Fibroblast of lung (primary cell): ENCODE results near the gene B4GALT7. TPM values are rescaled to one million over a fixed set of nuclear protein-coding genes. Genes with fewer than 3 reads are reported as not detected.

Experiments used
- DNase-seq, 2 donors: peaks; one replicate each; pipeline versions ENCODE4 v3.0.0 to v3.0.0-alpha.2; 2010; ENCODE audit warnings: low read depth in 2 of 2
- H2AFZ ChIP-seq: 2 replicates; pipeline ENCODE4 v1.5.1; 2012; ENCODE audit warnings: low read length, control low read depth, inconsistent platforms
- H3K27ac ChIP-seq: 2 replicates; pipeline ENCODE4 v1.5.1; 2011; ENCODE audit warnings: low read length, control low read depth; ENCODE audit not compliant: insufficient read depth
- H3K27me3 ChIP-seq: 2 replicates; pipeline ENCODE4 v1.5.1; 2011; ENCODE audit warnings: mild to moderate bottlenecking, low read length; ENCODE audit not compliant: control insufficient read depth, insufficient read depth
- H3K36me3 ChIP-seq: 2 replicates; pipeline ENCODE4 v1.5.1; 2011; ENCODE audit warnings: low read length; ENCODE audit not compliant: control insufficient read depth, insufficient read depth
- H3K4me1 ChIP-seq: 2 replicates; pipeline ENCODE4 v1.5.1; 2011; ENCODE audit warnings: low read length; ENCODE audit not compliant: control insufficient read depth, insufficient read depth; ENCODE audit errors: extremely low read depth
- H3K4me2 ChIP-seq: 2 replicates; pipeline ENCODE4 v1.5.1; 2011; ENCODE audit warnings: low read length, control low read depth; ENCODE audit not compliant: insufficient read depth; ENCODE audit errors: extremely low read depth
- H3K4me3 ChIP-seq, 4 experiments: fragments of 200-600 bp in 1 of 4; sonication (generic) in 1 of 4; replicated peaks in 1 of 4; 2 replicates each; pipeline ENCODE4 v1.5.1; 2011 to 2016; ENCODE audit warnings: low read length in 4 of 4, low read depth in 3 of 4, mild to moderate bottlenecking in 3 of 4, control low read depth in 2 of 4, inconsistent platforms in 1 of 4, mixed read lengths in 1 of 4; ENCODE audit not compliant: insufficient read depth in 1 of 4; ENCODE audit errors: control extremely low read depth in 1 of 4
- H3K79me2 ChIP-seq: 2 replicates; pipeline ENCODE4 v1.5.1; 2012; ENCODE audit warnings: mild to moderate bottlenecking, low read length, inconsistent platforms; ENCODE audit not compliant: control insufficient read depth, insufficient read depth
- H3K9ac ChIP-seq: 2 replicates; pipeline ENCODE4 v1.5.1; 2011; ENCODE audit warnings: mild to moderate bottlenecking, low read length, control low read depth; ENCODE audit not compliant: insufficient read depth
- H3K9me3 ChIP-seq: 2 replicates; pipeline ENCODE4 v1.5.1; 2012; ENCODE audit warnings: low read depth, low read length; ENCODE audit not compliant: control insufficient read depth, insufficient read depth
- H4K20me1 ChIP-seq: 2 replicates; pipeline ENCODE4 v1.5.1; 2011; ENCODE audit warnings: low read length; ENCODE audit not compliant: control insufficient read depth, insufficient read depth; ENCODE audit errors: extremely low read depth
- EZH2 ChIP-seq: IDR thresholded peaks from 2 replicates; pipeline ENCODE4 v1.5.1; 2012; ENCODE audit warnings: low read length, control low read depth, mild to moderate bottlenecking; ENCODE audit errors: missing control alignments
- polyA plus RNA-seq, 2 donors: library from polyadenylated mRNA; depleted of rRNA in 1 of 2; stranded (reverse) in 1 of 2; unstranded in 1 of 2; fragments of >200 nt; gene quantifications; 2 replicates each; pipeline ENCODE4 v1.2.1, GENCODE V29; 2011 to 2012; ENCODE audit warnings: missing spikeins in 1 of 2
- total RNA-seq: library from RNA; depleted of rRNA; stranded (reverse); fragments of >200 nt; gene quantifications from 2 replicates; pipeline ENCODE4 v1.2.1, GENCODE V29; 2014
- TF ChIP-seq, protein P1 (sequence below), 2 donors: IDR thresholded peaks in 1 of 2; conservative IDR thresholded peaks in 1 of 2; 1 replicate in 1 of 2; 2 replicates in 1 of 2; pipeline ENCODE4 v1.5.1; 2011 to 2012; ENCODE audit warnings: low read length in 2 of 2, control low read depth in 1 of 2, inconsistent platforms in 1 of 2, low read depth in 1 of 2, mild to moderate bottlenecking in 1 of 2

The B4GALT7 gene
- total and polyA plus RNA-seq, 2 donors (not counting 1 experiment from before 2014, with no cell fraction given) = 20.8 to 29.1 TPM

DNA sequence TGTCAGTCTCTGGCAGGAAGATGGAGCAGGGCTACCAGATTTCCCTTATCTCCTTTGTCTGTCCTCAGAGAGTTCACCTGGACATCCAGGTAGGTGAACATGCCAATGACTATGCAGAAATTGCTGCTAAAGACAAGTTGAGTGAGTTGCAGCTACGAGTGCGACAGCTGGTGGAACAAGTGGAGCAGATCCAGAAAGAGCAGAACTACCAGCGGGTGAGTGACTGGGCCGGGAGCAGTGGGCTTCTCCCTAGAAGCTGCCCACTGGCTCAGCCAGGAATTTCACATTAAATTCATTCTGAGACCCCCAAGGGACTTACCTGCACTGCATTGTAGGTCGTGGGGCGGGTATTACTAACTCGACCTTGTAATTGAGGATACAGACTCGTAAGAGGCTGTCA lies 5.9 kb upstream of the B4GALT7 start:
- Histone ChIP-seq H3K27me3 (peaks cover 9% of the 10 kb centered on the region), H3K4me2 (peak overlapping the region; percentile 83), H3K4me3 (peak overlapping the region in 1 of 4 experiments; percentile 97), H2AFZ (no peak overlapping the region), H3K27ac (no peak overlapping the region), H4K20me1 (no peaks in the 10 kb centered on the region), H3K36me3 (peaks cover 29% of the 10 kb centered on the region), H3K9me3 (no peaks in the 10 kb centered on the region), H3K79me2 (peaks cover 20% of the 10 kb centered on the region), H3K4me1 (peaks cover 6% of the 10 kb centered on the region), H3K9ac (no peak overlapping the region)
- DNase-seq = no peak
- TF ChIP-seq, protein P1, sequence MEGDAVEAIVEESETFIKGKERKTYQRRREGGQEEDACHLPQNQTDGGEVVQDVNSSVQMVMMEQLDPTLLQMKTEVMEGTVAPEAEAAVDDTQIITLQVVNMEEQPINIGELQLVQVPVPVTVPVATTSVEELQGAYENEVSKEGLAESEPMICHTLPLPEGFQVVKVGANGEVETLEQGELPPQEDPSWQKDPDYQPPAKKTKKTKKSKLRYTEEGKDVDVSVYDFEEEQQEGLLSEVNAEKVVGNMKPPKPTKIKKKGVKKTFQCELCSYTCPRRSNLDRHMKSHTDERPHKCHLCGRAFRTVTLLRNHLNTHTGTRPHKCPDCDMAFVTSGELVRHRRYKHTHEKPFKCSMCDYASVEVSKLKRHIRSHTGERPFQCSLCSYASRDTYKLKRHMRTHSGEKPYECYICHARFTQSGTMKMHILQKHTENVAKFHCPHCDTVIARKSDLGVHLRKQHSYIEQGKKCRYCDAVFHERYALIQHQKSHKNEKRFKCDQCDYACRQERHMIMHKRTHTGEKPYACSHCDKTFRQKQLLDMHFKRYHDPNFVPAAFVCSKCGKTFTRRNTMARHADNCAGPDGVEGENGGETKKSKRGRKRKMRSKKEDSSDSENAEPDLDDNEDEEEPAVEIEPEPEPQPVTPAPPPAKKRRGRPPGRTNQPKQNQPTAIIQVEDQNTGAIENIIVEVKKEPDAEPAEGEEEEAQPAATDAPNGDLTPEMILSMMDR (conservative IDR thresholded peaks at IDR 0.05 in 1 of 2, IDR thresholded peaks at IDR 0.05 in 1 of 2; ENCODE audit: low read depth in 1 of 2, low read length in 2 of 2) = no peak
- TF ChIP-seq EZH2 = no peak

DNA sequence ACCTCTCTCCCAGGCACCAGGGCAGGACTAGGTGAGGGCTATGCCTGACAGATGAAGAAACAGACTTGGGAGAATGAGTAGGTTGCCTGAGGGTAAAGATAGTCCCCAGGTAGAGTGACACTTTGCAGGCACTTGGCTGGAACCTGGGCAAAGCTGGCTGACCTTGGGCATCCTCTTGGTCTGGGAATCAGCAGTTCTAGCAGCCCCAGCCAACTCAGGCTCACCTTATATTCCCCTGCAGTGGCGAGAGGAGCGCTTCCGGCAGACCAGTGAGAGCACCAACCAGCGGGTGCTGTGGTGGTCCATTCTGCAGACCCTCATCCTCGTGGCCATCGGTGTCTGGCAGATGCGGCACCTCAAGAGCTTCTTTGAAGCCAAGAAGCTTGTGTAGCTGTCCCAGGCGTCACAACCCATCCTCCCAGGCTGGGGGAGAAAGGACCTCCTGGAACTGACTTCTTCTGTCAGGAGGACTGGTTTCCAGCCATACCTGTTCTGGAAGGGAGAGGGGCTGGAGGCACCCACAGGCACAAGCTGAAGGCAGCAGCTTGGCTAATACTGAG lies 4.8 kb upstream of the B4GALT7 start:
- no peak for TF ChIP-seq EZH2
- TF ChIP-seq, protein P1 (conservative IDR thresholded peaks at IDR 0.05 in 1 of 2, IDR thresholded peaks at IDR 0.05 in 1 of 2; ENCODE audit: low read depth in 1 of 2, low read length in 2 of 2) = no peak

DNA sequence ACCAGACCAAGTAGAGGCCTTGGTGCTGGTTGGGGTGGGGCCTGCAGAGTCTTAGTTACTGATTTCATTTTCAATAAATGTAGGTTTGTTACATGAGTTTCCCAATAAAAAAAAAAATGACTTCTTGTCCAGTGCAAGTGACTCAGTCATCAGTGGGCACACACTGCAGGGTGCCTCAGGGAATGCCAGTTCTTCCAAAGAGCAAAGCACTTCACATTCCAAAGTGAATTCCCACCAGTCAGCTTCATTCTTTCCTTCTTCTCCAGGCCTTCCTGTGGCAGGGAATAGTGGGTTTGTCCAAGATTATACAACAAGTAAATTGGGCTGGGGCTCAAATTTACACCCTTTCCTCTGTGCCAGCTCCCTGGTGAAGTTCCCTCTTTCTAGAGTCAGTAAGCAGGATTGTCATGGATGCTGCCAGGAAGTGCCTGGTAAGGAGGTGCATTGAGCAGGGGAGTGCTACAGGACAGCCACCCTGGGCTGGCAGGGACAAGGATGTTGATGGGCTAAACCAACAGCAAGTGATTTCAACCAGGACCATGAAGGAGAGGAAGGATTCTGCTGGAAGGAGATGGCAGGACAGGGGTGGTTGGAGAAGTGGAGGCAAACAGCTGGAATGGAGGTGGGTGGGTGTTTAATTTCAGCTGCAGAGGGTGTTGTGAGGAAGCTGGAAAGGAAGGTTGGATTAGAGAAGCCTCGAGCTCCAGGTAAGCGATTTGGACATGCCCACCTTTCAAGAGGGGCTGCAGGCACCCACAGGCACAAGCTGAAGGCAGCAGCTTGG lies 3.7 kb upstream of the B4GALT7 start:
- peaks cover 6% of the 10 kb centered on the region for H3K4me1 ChIP-seq
- H2AFZ ChIP-seq = no peak overlapping the region
- no peak overlapping the region for H3K27ac ChIP-seq
- H3K4me2 ChIP-seq = no peak overlapping the region
- H3K36me3 ChIP-seq = peaks cover 29% of the 10 kb centered on the region
- no peak for DNase-seq
- no peak overlapping the region for H3K9ac ChIP-seq
- H3K4me3 ChIP-seq = no peak overlapping the region
- H3K79me2 ChIP-seq = peaks cover 21% of the 10 kb centered on the region
- H3K9me3 ChIP-seq = no peaks in the 10 kb centered on the region
- TF ChIP-seq EZH2 = no peak
- TF ChIP-seq, protein P1 (conservative IDR thresholded peaks at IDR 0.05 in 1 of 2, IDR thresholded peaks at IDR 0.05 in 1 of 2; ENCODE audit: low read depth in 1 of 2, low read length in 2 of 2) = no peak
- no peaks in the 10 kb centered on the region for H4K20me1 ChIP-seq
- no peaks in the 10 kb centered on the region for H3K27me3 ChIP-seq

More for the DNA sequence above, 4.8 kb upstream of the B4GALT7 start:
- H3K27ac ChIP-seq = no peak overlapping the region
- H3K4me3 ChIP-seq = no peak overlapping the region
- no peaks in the 10 kb centered on the region for H3K9me3 ChIP-seq
- H3K79me2 ChIP-seq = peaks cover 20% of the 10 kb centered on the region
- no peak overlapping the region for H3K9ac ChIP-seq
- peaks cover 5% of the 10 kb centered on the region for H3K27me3 ChIP-seq
- peaks cover 6% of the 10 kb centered on the region for H3K4me1 ChIP-seq
- DNase-seq = no peak
- H2AFZ ChIP-seq = no peak overlapping the region
- H3K4me2 ChIP-seq = no peak overlapping the region
- H3K36me3 ChIP-seq = peaks cover 29% of the 10 kb centered on the region
- no peaks in the 10 kb centered on the region for H4K20me1 ChIP-seq
